Suprapubic skin (tissue), 4 donors: Measurements from ENCODE around the gene RELL1. TPM values are rescaled to one million over a fixed set of nuclear protein-coding genes. Genes with fewer than 3 reads are reported as not detected.

ENCODE experiments used
- DNase-seq, 2 donors: peaks; one replicate each; pipeline ENCODE4 v3.0.0-alpha.2; 2019; ENCODE audit warnings: low spot score in 2 of 2
- H3K27ac ChIP-seq: fragments of 200-600 bp; sonication (generic); one replicate; pipeline ENCODE4 v1.5.1; 2019
- H3K27me3 ChIP-seq: fragments of 200-600 bp; sonication (generic); one replicate; pipeline ENCODE4 v1.5.1; 2019
- H3K36me3 ChIP-seq: fragments of 200-600 bp; sonication (generic); one replicate; pipeline ENCODE4 v1.5.1; 2019
- H3K4me1 ChIP-seq: fragments of 200-600 bp; sonication (generic); one replicate; pipeline ENCODE4 v1.5.1; 2019
- H3K4me3 ChIP-seq: fragments of 200-600 bp; sonication (generic); one replicate; pipeline ENCODE4 v1.5.1; 2019; ENCODE audit warnings: mild to moderate bottlenecking
- H3K9me3 ChIP-seq: fragments of 200-600 bp; sonication (generic); one replicate; pipeline ENCODE4 v1.5.1; 2019
- EP300 ChIP-seq: sonication (generic); formaldehyde crosslinking; IDR thresholded peaks from one replicate; pipeline ENCODE4 v1.6.1; 2017; ENCODE audit warnings: antibody characterized with exemption
- POLR2A ChIP-seq, 2 donors: fragments of 450-650 bp; IDR thresholded peaks; one replicate each; pipeline ENCODE4 v1.6.1; 2017; ENCODE audit warnings: antibody characterized with exemption in 2 of 2, mild to moderate bottlenecking in 2 of 2, moderate library complexity in 2 of 2
- POLR2AphosphoS5 ChIP-seq, 3 donors: sonication (generic); formaldehyde crosslinking; IDR thresholded peaks; one replicate each; pipeline ENCODE4 v1.6.1; 2017; ENCODE audit warnings: antibody characterized with exemption in 3 of 3
- WGBS: methylation state at CpG from one replicate; pipeline ENCODE4 v1.1.5; 2018; 5-methylcytosine and 5-hydroxymethylcytosine counted together
- total RNA-seq, 4 donors: library from RNA; depleted of rRNA; stranded (reverse); fragments of >200 nt; gene quantifications; one replicate each; pipeline ENCODE4 v1.1.0, GENCODE V29; 2016
- TF ChIP-seq, protein P1 (sequence below), 2 donors: fragments of 200-600 bp in 1 of 2; fragments of 450-650 bp in 1 of 2; sonication (generic) in 1 of 2; IDR thresholded peaks; one replicate each; pipeline ENCODE4 v1.5.1; 2016 to 2019; ENCODE audit warnings: antibody characterized with exemption in 2 of 2, mild to moderate bottlenecking in 1 of 2, moderate library complexity in 1 of 2

The RELL1 gene
- total RNA-seq, 4 donors from 2014 or later = 56.6 to 88.2 (median 66.7) TPM

GRCh38 chr4:37680089-37680488 is 6.1 kb downstream of the RELL1 start:
- no peaks in the 10 kb centered on the region for H3K9me3 ChIP-seq
- no peak for TF ChIP-seq POLR2A (IDR thresholded peaks at IDR 0.05)
- TF ChIP-seq, protein P1, sequence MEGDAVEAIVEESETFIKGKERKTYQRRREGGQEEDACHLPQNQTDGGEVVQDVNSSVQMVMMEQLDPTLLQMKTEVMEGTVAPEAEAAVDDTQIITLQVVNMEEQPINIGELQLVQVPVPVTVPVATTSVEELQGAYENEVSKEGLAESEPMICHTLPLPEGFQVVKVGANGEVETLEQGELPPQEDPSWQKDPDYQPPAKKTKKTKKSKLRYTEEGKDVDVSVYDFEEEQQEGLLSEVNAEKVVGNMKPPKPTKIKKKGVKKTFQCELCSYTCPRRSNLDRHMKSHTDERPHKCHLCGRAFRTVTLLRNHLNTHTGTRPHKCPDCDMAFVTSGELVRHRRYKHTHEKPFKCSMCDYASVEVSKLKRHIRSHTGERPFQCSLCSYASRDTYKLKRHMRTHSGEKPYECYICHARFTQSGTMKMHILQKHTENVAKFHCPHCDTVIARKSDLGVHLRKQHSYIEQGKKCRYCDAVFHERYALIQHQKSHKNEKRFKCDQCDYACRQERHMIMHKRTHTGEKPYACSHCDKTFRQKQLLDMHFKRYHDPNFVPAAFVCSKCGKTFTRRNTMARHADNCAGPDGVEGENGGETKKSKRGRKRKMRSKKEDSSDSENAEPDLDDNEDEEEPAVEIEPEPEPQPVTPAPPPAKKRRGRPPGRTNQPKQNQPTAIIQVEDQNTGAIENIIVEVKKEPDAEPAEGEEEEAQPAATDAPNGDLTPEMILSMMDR (IDR thresholded peaks at IDR 0.05) = no peak
- no peak for TF ChIP-seq POLR2AphosphoS5 (IDR thresholded peaks at IDR 0.05)
- TF ChIP-seq EP300 = no peak
- H3K4me3 ChIP-seq = no peak overlapping the region
- H3K36me3 ChIP-seq = no peaks in the 10 kb centered on the region
- WGBS = 95% methylated on average over 1 of the region's 1 CpG
- no peak for DNase-seq
- no peaks in the 10 kb centered on the region for H3K27me3 ChIP-seq
- H3K27ac ChIP-seq = no peak overlapping the region
- peaks cover 53% of the 10 kb centered on the region for H3K4me1 ChIP-seq

DNA sequence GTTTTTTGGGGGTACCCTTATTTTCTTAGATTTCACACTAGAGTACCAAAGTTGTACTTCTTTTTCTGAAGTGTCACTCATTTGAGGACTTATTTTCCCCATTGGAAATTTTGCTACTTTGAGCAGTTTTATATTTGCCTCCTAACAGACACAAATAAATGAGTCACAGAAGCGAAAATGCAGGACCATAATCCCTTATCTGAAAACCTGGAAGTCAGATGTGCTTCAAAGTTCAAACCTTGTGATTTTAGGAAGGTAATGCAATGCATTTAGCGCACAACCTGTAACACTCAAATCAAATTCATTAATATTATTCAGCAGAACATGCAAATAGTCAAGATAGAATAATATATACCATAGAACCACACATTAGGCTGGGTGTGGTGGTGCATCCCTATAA is 6.9 kb downstream of the RELL1 start:
- no peaks in the 10 kb centered on the region for H3K36me3 ChIP-seq
- H3K27me3 ChIP-seq = no peaks in the 10 kb centered on the region
- no peak for DNase-seq
- H3K4me3 ChIP-seq = no peak overlapping the region
- no peaks in the 10 kb centered on the region for H3K9me3 ChIP-seq
- H3K27ac ChIP-seq = no peak overlapping the region
- WGBS = 84% methylated on average over 2 of the region's 2 CpGs
- H3K4me1 ChIP-seq = peaks cover 52% of the 10 kb centered on the region
- TF ChIP-seq POLR2AphosphoS5 (IDR thresholded peaks at IDR 0.05) = no peak
- TF ChIP-seq POLR2A (IDR thresholded peaks at IDR 0.05) = no peak
- TF ChIP-seq EP300 = no peak
- TF ChIP-seq, protein P1 (IDR thresholded peaks at IDR 0.05) = no peak

DNA sequence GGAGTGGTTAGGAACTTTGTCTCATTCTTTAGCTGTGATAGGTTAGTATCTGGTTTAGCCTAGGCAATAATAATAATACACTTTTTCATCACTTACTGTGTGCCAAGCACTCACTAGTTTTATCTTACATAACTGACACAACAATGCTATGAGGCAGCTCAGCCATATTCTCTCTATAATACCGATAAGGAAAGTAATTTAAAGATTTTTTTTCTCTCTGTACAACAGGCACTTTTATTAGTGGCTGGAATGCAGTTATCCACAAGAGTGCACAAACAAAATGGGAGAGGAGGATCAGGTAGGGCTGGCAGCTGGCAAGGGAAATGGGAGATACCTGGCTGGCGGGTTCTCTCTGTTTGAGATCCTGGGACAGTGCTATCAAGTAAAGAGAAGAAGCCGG is 7.6 kb downstream of the RELL1 start:
- 76% methylated on average over 3 of the region's 3 CpGs for WGBS
- no peak for TF ChIP-seq EP300
- Histone ChIP-seq H3K4me3 (no peak overlapping the region), H3K27ac (no peak overlapping the region), H3K27me3 (no peaks in the 10 kb centered on the region), H3K36me3 (no peaks in the 10 kb centered on the region), H3K9me3 (no peaks in the 10 kb centered on the region), H3K4me1 (peaks cover 54% of the 10 kb centered on the region)
- no peak for DNase-seq

GRCh38 chr4:37675587-37676290 is 10.4 kb downstream of the RELL1 start:
- Histone ChIP-seq H3K27me3 (no peaks in the 10 kb centered on the region), H3K9me3 (no peaks in the 10 kb centered on the region), H3K4me3 (no peak overlapping the region), H3K27ac (no peak overlapping the region), H3K36me3 (no peaks in the 10 kb centered on the region), H3K4me1 (peaks cover 48% of the 10 kb centered on the region)
- WGBS = 32% methylated on average over 1 of the region's 1 CpG
- no peak for TF ChIP-seq EP300
- TF ChIP-seq POLR2A (IDR thresholded peaks at IDR 0.05) = no peak
- TF ChIP-seq, protein P1 (IDR thresholded peaks at IDR 0.05) = no peak
- TF ChIP-seq POLR2AphosphoS5 (IDR thresholded peaks at IDR 0.05) = no peak
- DNase-seq = no peak

GRCh38 chr4:37674439-37674838 is 11.7 kb downstream of the RELL1 start:
- Histone ChIP-seq H3K27me3 (no peaks in the 10 kb centered on the region), H3K4me3 (no peak overlapping the region), H3K4me1 (peaks cover 48% of the 10 kb centered on the region), H3K27ac (no peak overlapping the region), H3K36me3 (no peaks in the 10 kb centered on the region), H3K9me3 (no peaks in the 10 kb centered on the region)
- TF ChIP-seq EP300 (no peak), POLR2A (IDR thresholded peaks at IDR 0.05) (no peak), POLR2AphosphoS5 (IDR thresholded peaks at IDR 0.05) (no peak)
- TF ChIP-seq, protein P1 (IDR thresholded peaks at IDR 0.05) = no peak
- 23% methylated on average over 5 of the region's 5 CpGs for WGBS
- DNase-seq = no peak
